ENCODE results near the gene MMD. TPM values are rescaled to one million over a fixed set of nuclear protein-coding genes. Genes with fewer than 3 reads are reported as not detected.

Gene MMD
- total RNA-seq, 1 donor from 2014 or later = 36.9 TPM

DNA sequence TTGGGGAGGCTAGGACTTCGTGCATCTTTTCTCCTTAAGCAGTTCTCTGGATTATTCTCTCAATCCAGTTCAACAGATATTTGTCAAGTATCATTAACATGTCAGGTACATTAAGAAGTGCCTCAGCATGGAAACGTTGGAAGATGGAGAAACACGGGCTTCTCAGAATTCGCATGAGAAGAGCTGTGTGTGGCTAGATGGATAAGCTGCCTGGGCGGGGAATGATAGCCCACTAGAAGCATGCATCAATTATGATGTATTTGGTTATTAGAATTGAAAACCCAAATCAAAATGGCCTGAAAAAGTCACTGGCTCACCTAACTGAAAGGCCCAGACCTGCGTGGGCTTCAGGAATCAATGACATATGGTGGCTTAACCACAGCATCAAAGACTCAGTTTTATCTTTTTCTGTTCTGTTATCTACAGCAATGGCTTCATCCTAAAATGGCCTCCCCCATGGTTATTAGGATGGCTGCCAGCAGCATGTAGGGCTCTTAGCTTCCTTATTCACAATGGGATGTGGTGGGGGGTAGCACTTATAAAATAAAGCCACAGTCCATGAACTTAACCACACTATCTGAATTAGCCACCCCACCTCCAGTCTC lies 43.9 kb downstream of the MMD start:
- H3K4me1 Mint-ChIP-seq (ENCODE audit: unreplicated experiment) = no peaks in the 10 kb centered on the region
- no peak overlapping the region for H3K4me3 Mint-ChIP-seq
- H3K9me3 Mint-ChIP-seq = peaks cover 5% of the 10 kb centered on the region
- H3K36me3 Mint-ChIP-seq = no peaks in the 10 kb centered on the region
- no peak for DNase-seq (ENCODE audit: extremely low spot score, unreplicated experiment)
- H3K27ac Mint-ChIP-seq = no peak overlapping the region
- H3K27me3 Mint-ChIP-seq = peaks cover 23% of the 10 kb centered on the region
- TF ChIP-seq, protein P1, sequence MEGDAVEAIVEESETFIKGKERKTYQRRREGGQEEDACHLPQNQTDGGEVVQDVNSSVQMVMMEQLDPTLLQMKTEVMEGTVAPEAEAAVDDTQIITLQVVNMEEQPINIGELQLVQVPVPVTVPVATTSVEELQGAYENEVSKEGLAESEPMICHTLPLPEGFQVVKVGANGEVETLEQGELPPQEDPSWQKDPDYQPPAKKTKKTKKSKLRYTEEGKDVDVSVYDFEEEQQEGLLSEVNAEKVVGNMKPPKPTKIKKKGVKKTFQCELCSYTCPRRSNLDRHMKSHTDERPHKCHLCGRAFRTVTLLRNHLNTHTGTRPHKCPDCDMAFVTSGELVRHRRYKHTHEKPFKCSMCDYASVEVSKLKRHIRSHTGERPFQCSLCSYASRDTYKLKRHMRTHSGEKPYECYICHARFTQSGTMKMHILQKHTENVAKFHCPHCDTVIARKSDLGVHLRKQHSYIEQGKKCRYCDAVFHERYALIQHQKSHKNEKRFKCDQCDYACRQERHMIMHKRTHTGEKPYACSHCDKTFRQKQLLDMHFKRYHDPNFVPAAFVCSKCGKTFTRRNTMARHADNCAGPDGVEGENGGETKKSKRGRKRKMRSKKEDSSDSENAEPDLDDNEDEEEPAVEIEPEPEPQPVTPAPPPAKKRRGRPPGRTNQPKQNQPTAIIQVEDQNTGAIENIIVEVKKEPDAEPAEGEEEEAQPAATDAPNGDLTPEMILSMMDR (conservative IDR thresholded peaks at IDR 0.05) = no peak

DNA sequence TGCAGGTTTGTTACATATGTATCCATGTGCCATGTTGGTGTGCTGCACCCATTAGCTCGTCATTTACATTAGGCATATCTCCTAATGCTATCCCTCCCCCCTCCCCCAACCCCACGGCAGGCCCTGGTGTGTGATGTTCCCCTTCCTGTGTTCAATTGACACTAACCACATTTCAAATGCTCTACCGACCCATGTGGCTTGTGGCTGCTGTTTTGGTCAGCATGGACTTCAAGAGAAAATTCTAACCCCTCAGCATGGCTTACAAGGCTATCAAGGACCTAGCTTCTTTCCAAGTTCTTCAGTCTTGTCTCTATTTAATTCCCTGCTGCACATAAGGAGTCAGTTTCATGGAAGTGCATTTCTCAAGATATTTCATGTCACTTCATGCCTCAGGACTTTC lies 52.9 kb downstream of the MMD start:
- no peaks in the 10 kb centered on the region for H3K4me1 Mint-ChIP-seq (ENCODE audit: unreplicated experiment)
- no peak for DNase-seq (ENCODE audit: extremely low spot score, unreplicated experiment)
- no peaks in the 10 kb centered on the region for H3K36me3 Mint-ChIP-seq
- H3K9me3 Mint-ChIP-seq = peaks cover 9% of the 10 kb centered on the region
- H3K27ac Mint-ChIP-seq = no peak overlapping the region
- TF ChIP-seq, protein P1 (conservative IDR thresholded peaks at IDR 0.05) = no peak
- H3K27me3 Mint-ChIP-seq = peaks cover 9% of the 10 kb centered on the region
- H3K4me3 Mint-ChIP-seq = no peak overlapping the region

- peaks cover 9% of the 10 kb centered on the region for H3K27me3 Mint-ChIP-seq
- no peak overlapping the region for H3K27ac Mint-ChIP-seq
- peaks cover 8% of the 10 kb centered on the region for H3K9me3 Mint-ChIP-seq
- TF ChIP-seq, protein P1 (conservative IDR thresholded peaks at IDR 0.05) = no peak
- no peak for DNase-seq (ENCODE audit: extremely low spot score, unreplicated experiment)
- no peaks in the 10 kb centered on the region for H3K36me3 Mint-ChIP-seq
- H3K4me1 Mint-ChIP-seq (ENCODE audit: unreplicated experiment) = no peaks in the 10 kb centered on the region
- H3K4me3 Mint-ChIP-seq = no peak overlapping the region
Observed at GRCh38 chr17:55366020-55366481, 55.6 kb downstream of the MMD start.

DNA sequence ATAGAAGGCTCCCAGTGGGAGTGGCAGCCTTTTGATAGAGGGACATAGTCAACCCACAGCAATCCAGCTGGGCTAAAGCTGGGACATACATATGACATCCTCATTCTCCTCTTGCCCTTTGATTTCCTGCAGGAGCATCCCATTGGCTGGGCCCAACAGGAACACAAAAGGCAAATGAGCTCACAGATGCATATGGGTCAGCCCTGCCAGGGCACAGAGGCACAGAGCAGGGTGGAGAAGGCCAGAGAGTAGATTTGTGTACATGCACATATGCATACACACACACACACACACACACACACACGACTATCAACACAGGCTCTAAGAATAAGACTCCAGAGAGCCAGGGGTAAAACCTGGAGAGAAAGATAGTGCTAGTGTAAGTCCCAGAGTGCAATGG lies 58.6 kb downstream of the MMD start:
- H3K27me3 Mint-ChIP-seq = peaks cover 9% of the 10 kb centered on the region
- no peaks in the 10 kb centered on the region for H3K36me3 Mint-ChIP-seq
- peaks cover 8% of the 10 kb centered on the region for H3K9me3 Mint-ChIP-seq
- no peak for DNase-seq (ENCODE audit: extremely low spot score, unreplicated experiment)
- TF ChIP-seq, protein P1 (conservative IDR thresholded peaks at IDR 0.05) = no peak
- no peaks in the 10 kb centered on the region for H3K4me1 Mint-ChIP-seq (ENCODE audit: unreplicated experiment)
- no peak overlapping the region for H3K27ac Mint-ChIP-seq
- H3K4me3 Mint-ChIP-seq = no peak overlapping the region

GRCh38 chr17:55360971-55361370 lies 60.7 kb downstream of the MMD start:
- H3K9me3 Mint-ChIP-seq = peaks cover 8% of the 10 kb centered on the region
- H3K27me3 Mint-ChIP-seq = peaks cover 3% of the 10 kb centered on the region
- TF ChIP-seq, protein P1 (conservative IDR thresholded peaks at IDR 0.05) = no peak
- no peaks in the 10 kb centered on the region for H3K36me3 Mint-ChIP-seq
- DNase-seq (ENCODE audit: extremely low spot score, unreplicated experiment) = no peak
- H3K4me1 Mint-ChIP-seq (ENCODE audit: unreplicated experiment) = no peaks in the 10 kb centered on the region
- H3K27ac Mint-ChIP-seq = no peak overlapping the region
- H3K4me3 Mint-ChIP-seq = no peak overlapping the region
